CD4-positive, alpha-beta T cell treated with Interleukin-1 beta for 1 hour (primary cell): Measurements from ENCODE around the gene PRRX2.

Experiments
- DNase-seq, 2 donors: peaks; one replicate each; pipeline ENCODE4 v3.0.0-alpha.2; 2020 to 2022

PRRX2 gene

GRCh38 chr9:129762985-129763926 lies 97.8 kb downstream of the PRRX2 start:
- no peak for DNase-seq

DNA sequence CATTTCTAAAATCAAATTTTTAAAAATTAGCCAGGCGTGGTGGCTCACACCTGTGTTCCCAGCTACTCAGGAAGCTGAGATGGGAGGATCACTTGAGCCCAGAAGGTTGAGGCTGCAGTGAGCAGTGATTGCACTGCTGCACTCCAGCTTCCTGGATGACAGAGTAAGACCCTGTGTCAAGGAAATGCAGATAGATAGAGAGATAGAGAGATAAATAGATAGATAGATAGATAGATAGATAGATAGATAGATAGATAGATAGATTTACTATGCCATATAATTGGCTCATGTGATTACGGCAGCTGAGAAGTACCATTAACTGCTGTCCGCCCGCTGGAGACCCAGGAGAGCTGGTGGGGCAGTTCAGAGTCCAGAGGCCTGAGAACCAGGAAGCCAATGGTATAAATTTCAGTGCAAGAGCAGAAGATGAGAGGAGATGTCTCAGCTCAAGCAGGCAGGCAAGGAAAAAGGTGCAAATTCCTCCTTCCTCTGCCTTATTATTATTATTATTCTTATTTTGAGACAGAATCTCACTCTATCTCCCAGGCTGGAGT lies 100.4 kb downstream of the PRRX2 start:
- no peak for DNase-seq

DNA sequence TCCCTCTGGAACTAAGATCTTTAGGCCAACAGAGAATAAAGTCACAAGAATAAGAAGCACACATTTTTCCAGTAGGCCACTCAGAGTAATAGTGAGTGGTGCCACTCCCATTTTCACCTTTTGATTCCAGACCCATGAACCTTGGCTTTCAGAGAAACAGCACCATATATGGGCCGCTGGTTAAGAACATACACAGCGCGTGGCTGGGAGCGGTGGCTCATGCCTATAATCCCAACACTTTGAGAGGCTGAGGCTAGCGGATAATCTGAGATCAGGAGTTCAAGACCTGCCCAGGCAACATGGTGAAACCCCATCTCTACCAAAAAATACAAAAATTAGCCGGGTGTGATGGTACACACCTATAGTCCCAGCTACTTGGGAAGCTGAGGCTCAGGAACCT lies 103.0 kb downstream of the PRRX2 start:
- DNase-seq: no peak

- no peak for DNase-seq
Observed at GRCh38 chr9:129769669-129770068, 104.2 kb downstream of the PRRX2 start.

DNA sequence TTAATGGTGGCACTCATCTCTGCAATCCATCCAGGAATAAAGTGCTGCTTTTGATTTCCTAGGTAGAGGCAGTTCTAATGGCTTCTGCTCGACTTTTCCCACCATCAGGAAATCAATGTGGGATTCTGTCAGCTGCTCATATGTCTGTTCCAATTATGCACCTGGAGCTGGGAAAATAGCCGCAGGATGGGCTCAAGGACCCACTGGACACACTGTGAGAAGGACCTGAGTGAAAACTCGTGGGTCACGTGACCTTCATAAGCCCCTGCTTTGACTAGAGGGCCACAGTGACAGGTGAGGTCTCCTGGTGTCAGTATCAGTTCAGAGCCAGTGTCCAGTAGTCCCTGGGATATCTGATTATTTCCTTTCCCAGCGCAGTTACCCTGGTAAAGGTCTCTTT lies 105.3 kb downstream of the PRRX2 start:
- DNase-seq: no peak
